HG03558 (cell line): ENCODE measurements around the gene KLK8.

ENCODE experiments used
- ATAC-seq: cut with Tn5 transposase; IDR thresholded peaks from one replicate; pipeline ENCODE4 v1.9.1; 2021; ENCODE audit warnings: moderate number of reproducible peaks; ENCODE audit not compliant: unreplicated experiment; ENCODE audit errors: extremely low read depth

Gene KLK8

DNA sequence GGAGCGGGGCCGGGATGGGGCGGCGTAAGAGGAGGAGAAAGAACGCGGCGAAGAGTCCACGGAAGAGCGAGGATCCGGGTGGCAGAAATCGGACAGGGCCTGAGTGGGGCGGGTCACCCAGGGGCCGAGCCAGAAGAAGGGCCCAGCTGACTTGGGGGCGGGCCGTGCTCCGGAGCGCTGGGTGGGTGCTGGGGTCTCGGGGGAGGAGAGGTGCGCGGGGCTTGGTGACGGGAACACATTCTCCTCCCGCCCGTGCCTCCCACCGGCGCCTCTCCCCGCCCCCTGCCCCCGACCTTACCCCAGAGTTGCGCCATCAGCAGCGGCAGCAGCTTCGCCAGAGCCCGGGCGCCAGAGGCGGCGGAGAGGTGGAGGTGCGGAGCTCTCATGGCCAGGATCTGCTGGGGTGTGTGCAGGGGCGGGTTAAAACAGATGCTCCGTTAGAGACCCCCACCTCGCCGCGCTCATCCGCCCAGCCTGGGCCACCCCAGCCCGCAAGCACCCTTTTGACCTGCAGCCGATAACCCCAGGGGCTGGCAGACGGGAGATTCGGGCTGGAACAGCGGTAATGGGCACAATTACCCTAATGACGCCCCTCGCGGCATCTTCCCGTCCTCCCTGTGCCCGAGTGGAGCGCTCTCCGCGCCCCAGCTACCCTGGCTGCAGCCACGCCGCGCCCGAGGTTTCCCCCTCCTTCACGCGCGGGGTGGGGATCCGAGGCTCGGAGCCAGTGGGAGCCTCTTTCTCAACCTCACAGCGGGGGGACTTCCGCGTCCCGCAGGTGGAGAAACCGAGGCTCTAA is 17.5 kb upstream of the KLK8 start:
- no peak for ATAC-seq

DNA sequence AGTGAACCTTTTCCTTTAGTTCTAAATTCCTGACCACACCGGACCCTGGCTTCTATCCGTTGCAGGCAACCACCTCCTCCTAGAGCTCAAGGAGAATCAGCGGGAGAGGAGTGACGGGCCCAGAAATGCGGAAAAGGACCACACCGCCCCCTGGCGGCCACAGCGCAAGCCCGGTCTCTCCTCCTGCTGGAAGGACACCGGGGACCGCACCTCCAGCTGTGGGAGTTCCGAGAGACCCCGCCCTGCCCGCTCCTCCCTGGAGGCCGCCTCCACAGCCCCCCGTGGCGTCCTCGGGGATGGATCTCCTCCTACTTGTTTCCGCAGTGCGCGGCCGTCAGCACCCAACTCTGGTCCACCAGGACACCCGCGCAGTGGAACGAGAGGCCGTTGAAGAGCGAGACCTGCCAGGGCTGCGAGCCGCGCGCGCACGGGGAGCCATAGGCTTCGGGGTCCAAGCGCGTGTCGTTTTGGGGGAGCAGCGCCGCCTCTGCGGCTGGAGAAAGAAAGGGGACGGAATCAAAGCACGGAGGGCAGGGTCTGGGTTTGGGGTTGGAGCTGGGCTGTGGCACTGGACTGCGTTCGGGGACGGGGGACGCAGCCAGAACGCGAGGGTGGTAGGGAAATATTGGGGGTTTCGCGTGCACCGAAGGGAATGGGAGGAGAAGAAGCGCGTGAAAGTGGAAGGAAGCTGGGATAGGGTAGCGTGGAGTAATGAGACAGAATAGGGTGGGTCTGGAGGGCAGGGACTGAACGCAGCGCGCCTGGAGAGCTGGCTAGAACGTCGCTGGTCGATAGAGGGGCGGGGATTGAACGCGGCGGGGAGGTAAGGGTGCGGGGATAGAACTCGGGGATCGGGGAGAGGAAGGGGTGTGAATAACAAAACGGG is 15.6 kb upstream of the KLK8 start:
- ATAC-seq: no peak

DNA sequence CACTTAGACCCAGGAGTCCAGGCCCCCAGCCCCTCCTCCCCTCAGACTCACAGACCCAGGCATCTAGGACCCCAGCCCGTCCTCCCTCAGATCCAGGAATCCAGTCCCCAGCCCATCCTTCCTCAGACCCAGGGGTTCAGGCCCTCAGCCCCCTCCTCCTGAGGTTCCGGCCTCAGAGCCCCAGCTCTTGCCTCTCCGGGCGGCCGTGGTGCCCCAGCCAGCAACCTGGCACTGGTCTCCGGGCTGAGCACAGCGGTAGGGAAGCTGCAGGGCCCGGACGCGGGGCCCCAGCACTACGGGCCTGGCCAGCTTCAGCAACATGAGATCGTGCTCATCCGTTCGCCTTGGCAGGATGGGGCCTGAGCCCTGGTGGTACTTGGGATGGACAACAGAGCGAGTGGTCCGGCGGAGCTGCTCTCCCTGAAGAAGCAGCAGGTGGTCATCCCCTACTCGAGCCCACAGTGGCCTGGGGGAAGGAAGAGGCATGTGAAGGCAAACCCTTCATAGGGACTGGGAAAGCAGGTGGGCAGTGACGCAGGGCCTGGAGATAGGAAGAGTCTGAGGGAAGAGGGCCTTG is 14.4 kb upstream of the KLK8 start:
- ATAC-seq: no peak

DNA sequence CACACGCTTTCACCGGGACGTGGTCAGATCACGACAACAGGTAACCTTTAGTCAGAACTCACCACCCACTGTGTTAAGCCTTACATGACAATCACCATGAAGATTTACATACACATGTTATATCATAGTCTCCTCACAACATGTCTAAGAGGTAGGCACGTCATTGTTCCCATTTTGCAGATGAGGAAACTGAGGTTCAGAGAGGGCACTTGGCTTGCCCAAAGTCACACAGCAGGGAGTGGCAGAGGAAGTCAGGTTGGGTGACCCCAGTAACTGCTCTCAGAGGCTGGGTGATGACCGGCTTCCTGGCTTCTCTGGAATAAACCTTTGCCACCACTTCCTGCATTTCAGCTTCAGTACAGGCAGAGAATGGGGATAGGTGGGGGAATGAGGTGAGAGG is 12.8 kb upstream of the KLK8 start:
- ATAC-seq: no peak

DNA sequence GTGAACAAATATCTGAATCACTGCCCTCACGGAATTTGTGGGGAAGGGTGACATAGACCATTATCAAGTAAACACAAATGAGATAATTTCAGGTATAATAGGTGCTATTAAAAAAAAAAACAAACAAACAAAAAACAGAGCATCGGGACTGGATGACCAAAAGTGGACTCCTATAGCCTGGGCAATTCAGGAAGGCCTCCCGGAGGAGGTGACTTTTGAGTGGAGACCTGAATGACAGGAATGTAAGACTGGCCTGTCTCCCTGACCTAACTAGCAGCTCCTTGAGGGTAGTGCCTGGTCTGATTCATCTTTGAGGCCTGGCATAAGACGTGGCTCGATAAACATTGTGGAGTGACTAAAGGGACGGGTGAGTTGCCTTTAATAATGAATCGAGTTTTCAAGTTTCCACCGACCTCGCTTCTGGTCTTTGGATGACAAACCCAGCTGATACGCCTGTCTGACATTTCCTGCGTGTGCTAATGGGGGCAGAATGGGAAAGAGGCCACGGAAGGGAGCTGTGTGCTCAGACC is 11.3 kb upstream of the KLK8 start:
- ATAC-seq: no peak

DNA sequence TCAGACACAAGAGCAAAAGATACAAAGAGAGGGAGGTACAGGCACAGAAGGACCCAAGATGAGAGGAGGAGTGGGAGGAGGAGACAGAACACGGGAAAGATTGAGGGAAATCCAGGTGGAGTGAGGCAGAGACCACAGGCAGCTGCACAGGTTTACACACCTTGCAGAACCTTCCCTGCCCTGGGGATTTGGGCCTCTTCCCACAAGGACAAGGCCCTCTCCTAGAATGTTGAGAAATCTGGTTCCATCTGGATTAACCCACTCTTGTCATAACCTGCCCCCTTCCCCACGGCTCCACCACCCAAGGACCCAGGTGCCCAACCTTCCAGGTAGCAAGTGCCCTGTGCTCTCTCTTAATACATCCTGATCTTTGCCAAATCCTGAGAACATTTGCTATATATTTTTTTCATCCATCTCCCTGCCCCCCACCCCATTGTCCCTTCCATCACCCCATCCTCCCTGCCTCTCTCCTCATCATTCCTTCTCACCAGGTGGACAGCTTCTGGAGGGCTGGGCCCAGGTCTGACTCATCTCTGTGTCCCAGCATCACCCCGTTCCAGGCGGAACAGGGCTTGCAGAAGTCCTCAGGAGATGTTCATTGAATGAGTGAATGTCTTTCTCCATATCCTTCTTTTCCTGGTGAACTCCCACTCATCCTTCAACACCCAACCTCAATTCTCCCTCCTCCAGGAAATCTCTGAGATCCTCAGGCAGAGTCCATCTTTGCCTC is 8.8 kb upstream of the KLK8 start:
- ATAC-seq: no peak

DNA sequence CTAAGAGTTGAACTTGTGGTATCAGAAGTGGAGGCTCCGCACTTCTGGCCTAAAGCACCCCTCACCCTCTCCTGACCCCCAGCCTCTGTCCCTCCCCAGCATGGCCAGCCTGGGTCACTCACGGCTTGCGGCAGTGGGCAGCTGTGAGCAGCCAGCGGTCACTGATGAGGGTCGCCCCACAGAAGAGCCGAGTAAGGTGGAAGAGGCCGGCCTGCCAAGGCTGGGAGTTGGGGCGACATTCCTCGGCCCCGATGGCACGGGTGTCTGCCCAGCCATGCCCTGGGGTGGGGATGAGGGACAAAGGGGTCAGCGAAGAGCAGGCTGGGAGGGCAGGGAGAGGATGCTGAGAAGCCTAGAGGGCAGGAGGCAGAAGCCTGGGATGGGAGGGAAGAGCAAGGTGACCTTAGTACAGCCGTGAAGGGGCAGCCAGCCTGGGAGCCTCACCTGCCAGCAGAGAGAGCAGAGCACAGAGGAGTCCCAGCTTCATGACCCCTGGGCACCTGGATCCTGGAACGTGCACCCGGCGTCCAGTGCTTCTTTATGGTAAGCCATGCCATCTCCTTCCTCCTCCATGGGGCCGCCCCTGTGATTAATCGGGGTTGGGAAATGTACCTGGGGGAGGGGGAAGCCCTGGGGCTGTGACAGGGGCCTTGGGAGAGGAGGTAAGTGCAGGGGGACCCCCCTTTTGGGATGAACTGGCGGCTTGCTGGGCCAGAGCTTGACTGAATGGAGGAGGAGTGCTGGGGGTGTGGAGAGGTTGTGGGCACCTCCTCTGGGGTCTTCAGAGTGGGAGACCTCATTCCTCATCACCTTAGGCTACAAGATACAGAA is 7.9 kb upstream of the KLK8 start:
- no peak for ATAC-seq

DNA sequence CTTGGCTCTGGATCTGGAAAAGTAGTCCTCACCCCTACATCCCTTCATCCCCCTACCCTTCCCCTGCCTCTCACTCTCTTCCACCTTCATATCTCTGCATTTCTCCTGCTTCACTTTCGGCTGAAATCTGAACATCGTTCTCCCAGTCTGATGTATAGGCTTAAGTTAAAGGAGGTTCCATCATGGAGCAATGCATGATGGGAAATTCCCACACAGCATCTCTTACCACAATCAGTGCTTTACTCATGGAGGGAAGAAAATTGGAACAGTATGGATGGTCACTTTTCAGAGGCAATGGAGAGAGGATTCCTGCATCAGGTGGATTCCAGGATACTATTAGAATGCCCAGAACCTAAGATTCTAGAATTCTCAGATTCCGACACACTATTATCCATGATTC is 6.1 kb upstream of the KLK8 start:
- ATAC-seq: no peak

DNA sequence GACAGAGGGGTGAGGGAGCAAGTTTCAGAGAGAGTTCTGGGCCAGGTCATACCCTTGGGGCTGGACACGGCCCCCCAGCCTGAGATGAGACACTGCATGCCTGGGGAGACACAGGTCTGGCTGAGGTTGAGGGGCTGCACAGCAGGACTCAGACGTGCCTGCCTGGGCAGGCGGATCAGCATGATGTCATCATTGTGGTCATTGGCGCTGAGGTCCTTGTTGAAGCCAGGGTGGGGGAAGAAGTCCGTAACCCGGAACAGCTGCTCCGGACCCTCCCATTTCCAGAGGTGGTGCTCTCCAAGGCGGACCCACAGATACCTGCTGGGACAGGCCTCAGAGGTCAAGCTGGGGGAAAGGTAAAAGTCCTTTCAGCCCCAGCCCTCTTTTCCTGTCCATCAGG is 5.0 kb upstream of the KLK8 start:
- ATAC-seq: no peak

DNA sequence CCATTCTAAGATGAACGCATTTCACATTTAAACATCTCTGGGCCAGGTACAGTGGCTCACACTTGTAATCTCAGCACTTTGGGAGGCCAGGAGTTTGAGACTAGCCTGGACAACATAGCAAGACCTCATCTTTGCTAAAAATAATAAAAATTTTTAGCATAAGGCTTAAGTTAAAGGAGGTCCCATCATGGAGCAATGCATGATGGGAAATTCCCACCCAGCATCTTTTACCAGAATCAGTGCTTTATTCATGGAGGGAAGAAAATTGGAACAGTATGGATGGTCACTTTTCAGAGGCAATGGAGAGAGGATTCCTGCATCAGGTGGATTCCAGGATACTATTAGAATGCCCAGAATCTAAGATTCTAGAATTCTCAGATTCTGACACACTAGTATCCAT is 3.8 kb upstream of the KLK8 start:
- ATAC-seq: no peak

DNA sequence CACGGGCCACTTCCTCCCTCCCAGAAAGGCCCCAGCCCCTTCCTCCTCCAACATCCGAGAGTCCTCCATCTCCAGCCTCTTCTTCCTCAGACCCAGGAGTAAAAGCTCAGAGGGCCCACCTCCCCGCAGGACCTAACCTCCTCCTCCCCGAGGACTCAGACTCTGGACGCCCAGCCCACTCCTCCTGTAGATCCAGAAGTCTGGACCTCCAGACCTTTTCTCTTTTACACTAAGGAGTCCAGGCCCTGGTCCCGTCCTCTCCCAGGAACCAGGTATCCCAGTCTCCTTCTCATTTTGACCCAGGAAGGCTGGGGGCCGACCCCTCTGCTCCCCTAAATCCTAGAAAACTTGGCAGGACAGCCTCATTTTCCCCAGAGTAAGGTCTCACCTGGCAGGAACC is 1.9 kb upstream of the KLK8 start:
- no peak for ATAC-seq

DNA sequence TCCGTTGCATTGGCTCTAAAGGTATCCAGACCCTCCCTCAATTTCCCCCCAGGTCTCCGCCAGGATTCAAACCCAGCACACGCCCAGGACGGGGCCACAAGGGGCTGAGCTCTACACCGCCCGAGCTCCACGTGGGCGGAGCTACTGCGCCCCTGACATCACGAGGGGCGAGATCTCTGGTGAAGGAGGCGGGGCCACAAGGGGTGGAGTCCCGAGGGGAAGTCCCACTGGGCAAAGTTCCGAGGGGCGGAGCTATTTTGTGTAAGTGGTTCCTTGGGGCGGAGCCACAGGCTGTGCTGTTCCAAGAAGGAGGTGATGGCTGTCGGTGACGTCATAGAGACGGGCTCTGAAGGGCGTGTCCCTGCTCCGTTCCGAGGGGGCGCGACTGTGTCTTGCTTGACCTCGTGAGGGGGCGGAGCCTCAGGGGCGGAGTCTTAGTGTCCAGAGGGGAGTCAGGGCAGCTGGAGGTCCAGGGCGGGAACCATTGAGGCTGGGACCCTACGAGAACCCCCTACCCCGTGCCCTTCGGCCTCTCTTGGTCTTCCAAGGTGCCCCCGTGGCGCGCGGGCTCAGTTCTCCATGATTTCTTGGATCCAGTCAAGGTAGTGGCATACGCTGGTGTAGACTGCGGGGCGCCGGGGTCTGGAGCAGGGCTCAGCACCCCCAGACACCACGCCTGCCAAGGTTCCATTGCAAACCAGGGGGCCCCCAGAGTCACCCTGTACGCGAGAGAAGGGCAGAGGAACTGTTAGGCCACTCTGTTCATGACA is 1.3 kb upstream of the KLK8 start:
- no peak for ATAC-seq

DNA sequence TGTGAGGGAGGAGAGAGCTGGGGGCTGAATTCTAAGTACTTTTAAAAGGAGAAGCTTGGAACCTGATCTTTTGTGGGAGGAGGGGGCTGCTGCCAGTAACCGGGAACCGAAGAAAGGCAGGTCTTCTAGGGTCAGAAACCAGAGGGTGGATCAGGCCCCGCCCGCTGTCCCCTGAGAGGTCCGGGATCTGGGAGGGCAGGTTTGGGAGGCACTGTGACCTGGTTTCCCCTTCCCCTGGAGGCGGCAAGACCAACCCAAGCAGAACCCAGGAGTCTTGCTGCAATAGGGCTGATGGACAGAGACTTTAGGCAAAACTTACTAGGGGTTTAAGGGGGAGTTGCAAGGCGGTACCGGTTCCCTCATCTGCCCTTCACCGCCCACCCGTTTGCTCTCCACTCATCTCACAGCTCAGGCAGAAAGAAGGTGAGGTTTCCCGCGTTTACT is 707 bp upstream of the KLK8 start:
- ATAC-seq: no peak

DNA sequence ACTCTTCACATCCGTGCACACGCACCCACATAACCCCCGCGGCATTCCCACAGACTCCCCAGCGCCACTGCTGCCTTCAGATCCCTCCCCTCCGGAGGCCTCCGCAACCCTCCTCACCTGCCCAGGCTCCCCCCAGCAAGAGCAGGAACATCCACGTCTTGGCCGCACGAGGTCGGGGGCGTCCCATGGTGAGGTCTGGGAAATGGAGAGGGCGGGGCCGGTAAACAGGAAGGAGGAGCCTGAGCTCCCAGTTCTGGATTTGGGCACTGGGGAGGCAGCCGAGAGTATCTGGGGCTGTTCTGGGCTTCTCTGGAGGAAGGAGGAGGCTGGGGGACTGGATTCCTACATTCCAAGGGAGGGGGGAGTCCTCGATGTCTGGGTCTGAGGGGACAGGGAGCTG is 423 bp downstream of the KLK8 start:
- no peak for ATAC-seq

DNA sequence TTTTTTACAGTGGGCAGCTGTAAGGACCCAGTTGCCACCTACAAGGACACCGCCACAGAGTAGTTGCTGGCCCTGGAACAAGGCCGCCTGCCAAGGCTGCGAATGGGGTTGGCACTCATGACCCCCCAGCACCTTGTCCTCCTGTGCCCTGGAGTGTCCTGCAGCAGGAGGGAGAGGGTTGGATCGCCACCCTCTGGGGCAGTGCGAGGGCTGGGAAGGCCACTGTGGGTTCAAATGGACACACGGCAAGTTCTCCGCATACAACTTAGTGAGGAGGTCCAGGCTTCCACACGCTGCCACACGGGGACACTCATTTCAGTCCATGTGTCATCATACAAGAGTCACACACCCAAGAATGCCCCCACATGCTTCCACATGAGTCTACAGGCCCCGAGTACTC is 978 bp downstream of the KLK8 start:
- no peak for ATAC-seq

DNA sequence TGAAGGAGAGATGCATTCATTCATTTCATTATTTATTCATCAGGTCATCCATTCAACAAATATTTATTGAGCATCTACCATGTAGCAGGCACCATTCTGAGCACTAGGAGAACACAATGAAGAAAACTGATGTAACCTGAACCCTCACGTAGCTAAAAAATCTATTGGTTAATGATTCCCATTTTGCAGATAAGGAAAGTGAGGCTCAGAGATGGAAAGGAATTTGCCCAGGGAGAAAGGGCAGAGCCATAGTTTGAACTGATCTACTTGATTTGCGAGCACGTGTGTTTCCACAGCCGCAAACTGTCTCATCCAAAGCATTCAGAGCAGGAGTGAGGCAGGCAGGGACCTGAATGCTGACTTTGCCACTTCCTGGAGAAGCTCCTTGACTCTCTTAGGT is 2.7 kb downstream of the KLK8 start:
- ATAC-seq: no peak

DNA sequence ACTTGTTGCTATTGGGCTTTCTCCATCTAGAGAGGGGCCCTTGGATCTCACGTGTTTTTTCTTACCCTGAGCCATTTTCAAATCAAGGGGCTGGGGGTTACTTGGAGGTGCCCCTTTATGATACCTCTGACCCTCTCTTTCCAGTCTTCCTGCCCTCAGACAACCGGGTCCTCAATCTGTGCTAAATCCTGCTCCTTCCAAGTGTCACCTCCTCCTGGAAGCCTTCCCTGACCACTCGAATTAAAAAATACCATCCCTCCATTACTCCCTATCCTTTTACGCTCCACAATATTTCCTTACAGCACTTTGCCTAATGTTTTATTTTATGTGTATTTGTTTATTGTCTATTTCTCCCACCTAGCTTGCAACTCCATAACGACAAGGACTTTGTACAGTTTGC is 3.3 kb downstream of the KLK8 start:
- no peak for ATAC-seq

DNA sequence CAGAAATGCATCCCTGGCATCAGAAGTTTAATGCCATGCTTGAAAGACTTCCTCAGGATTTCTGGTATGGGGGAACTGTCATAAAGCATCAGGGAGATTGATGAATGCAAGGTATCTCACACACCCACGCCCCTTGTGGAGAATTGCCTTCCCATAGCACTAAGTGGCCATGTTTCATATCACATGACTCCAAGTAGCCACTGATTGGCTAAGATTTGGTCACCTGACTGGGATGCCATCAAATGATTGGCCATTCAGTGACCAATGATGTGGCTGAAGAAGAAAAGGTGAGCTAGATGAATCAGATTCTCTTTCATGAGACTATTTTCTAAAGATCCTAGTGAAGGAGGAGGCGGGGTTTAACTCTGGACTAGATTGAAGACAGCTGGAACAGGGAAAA is 7.3 kb downstream of the KLK8 start:
- ATAC-seq: no peak

DNA sequence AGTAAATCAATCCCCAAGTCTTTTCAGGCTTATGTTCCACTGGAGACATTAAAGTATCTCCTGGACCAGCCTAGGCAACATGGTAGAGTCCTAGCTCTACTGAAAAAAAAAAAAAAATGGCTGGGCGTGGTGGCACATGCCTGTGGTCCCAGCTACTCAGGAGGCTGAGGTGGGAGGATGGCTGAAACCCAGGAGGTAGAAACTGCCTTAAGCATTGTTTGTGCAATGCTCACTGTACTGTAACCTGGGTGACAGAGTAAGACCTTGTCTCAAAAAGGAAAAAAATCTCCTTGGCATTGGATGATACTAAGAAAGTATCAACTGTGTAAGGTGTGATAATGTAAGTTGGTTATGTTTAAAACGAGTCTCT is 8.8 kb downstream of the KLK8 start:
- no peak for ATAC-seq
